Fibroblast of lung (primary cell): ENCODE measurements around the gene OR6S1.

ENCODE experiments used
- EZH2 ChIP-seq: IDR thresholded peaks from 2 replicates; pipeline ENCODE4 v1.5.1; 2012; ENCODE audit warnings: low read length, control low read depth, mild to moderate bottlenecking; ENCODE audit errors: missing control alignments
- TF ChIP-seq, protein P1 (sequence below), 2 donors: IDR thresholded peaks in 1 of 2; conservative IDR thresholded peaks in 1 of 2; 1 replicate in 1 of 2; 2 replicates in 1 of 2; pipeline ENCODE4 v1.5.1; 2011 to 2012; ENCODE audit warnings: low read length in 2 of 2, control low read depth in 1 of 2, inconsistent platforms in 1 of 2, low read depth in 1 of 2, mild to moderate bottlenecking in 1 of 2

DNA sequence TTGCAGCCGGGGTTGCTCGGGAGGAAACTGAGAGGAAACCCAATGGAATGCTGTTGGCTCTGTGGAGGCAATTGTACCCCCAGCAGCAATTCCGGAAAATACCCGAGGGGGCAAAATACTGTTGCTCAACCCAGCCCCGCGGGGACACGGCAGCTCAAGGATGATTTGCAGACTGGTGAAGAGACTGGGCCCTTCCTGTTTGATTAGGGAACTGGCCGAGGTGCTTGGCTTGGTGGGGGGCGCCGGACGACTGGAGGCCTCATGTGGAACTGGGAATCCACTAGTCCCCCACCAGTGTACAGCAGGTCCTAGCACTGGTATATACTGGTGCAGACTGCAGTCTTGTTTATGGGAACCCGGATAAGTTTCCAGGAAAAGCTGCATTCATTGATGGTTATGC, 40.0 kb downstream of the OR6S1 start:
- TF ChIP-seq EZH2: no peak
- TF ChIP-seq, protein P1, sequence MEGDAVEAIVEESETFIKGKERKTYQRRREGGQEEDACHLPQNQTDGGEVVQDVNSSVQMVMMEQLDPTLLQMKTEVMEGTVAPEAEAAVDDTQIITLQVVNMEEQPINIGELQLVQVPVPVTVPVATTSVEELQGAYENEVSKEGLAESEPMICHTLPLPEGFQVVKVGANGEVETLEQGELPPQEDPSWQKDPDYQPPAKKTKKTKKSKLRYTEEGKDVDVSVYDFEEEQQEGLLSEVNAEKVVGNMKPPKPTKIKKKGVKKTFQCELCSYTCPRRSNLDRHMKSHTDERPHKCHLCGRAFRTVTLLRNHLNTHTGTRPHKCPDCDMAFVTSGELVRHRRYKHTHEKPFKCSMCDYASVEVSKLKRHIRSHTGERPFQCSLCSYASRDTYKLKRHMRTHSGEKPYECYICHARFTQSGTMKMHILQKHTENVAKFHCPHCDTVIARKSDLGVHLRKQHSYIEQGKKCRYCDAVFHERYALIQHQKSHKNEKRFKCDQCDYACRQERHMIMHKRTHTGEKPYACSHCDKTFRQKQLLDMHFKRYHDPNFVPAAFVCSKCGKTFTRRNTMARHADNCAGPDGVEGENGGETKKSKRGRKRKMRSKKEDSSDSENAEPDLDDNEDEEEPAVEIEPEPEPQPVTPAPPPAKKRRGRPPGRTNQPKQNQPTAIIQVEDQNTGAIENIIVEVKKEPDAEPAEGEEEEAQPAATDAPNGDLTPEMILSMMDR (conservative IDR thresholded peaks at IDR 0.05 in 1 of 2, IDR thresholded peaks at IDR 0.05 in 1 of 2; ENCODE audit: low read depth in 1 of 2, low read length in 2 of 2): no peak
